ENCODE data around the gene KIAA0513. TPM values are rescaled to one million over a fixed set of nuclear protein-coding genes. Genes with fewer than 3 reads are reported as not detected.

KIAA0513 gene
- total and polyA plus RNA-seq, 10 of the 15 experiments (the other 5 are each of a cell fraction or from before 2014, with no cell fraction given): 0.14 to 5.8 (median 2.0) TPM

DNA sequence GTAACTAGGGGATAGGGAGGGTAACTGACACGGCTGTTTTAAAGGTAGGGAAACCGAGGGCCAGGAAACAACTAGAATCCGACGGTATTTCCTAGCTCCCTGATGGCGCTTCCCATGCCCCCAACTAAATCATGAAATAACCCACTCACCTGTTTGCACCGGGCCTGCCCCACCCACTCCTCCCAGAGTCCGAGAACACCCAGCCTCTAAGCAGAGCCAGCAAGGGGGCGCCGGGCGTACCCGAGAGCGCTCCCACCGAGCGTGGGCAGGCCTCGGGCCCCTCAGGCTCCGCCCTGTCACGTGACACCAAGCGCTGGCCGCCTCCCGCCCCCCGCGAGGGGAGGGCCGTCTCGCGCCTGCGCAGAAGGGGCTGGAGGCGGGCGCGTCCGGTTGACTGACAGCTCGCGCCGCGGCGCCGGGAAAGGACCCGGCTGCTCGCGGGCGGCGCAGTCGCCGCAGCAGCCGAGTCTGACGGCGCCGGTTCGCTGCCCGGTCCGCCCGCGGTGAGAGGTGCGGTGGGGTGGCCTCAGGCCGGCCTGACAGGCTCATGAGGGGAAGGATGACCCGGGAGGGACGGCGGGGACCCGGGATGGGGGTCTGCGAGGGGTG lies at the start of gene KIAA0513 (continued):
- TF ChIP-seq MEF2A (IDR thresholded peaks at IDR 0.05; ENCODE audit: insufficient read depth, low read depth, low read length) (no peak), SRF (IDR thresholded peaks at IDR 0.05; ENCODE audit: low read depth in 2 of 2, low read length in 2 of 2) (no peak), ZNF207 (IDR thresholded peaks at IDR 0.05; ENCODE audit: borderline replicate concordance) (peak; percentile 89; the same call in 1 of the 2 replicates), PML (IDR thresholded peaks at IDR 0.05; ENCODE audit: low read length) (no peak), GABPA (IDR thresholded peaks at IDR 0.05; ENCODE audit: low read depth) (no peak), PAX5 (IDR thresholded peaks at IDR 0.05; ENCODE audit: borderline replicate concordance, low read depth, low read length) (no peak), YY1 (IDR thresholded peaks at IDR 0.05; ENCODE audit: low read depth, low read length) (0 out of 2 replicates have a peak, but pooled peaks have one; percentile 12), RUNX3 (IDR thresholded peaks at IDR 0.05; ENCODE audit: low read length) (no peak), FOXK2 (IDR thresholded peaks at IDR 0.05) (no peak), KLF5 (IDR thresholded peaks at IDR 0.05; ENCODE audit: partially characterized antibody) (peak; percentile 59)
- TF ChIP-seq, protein P1, sequence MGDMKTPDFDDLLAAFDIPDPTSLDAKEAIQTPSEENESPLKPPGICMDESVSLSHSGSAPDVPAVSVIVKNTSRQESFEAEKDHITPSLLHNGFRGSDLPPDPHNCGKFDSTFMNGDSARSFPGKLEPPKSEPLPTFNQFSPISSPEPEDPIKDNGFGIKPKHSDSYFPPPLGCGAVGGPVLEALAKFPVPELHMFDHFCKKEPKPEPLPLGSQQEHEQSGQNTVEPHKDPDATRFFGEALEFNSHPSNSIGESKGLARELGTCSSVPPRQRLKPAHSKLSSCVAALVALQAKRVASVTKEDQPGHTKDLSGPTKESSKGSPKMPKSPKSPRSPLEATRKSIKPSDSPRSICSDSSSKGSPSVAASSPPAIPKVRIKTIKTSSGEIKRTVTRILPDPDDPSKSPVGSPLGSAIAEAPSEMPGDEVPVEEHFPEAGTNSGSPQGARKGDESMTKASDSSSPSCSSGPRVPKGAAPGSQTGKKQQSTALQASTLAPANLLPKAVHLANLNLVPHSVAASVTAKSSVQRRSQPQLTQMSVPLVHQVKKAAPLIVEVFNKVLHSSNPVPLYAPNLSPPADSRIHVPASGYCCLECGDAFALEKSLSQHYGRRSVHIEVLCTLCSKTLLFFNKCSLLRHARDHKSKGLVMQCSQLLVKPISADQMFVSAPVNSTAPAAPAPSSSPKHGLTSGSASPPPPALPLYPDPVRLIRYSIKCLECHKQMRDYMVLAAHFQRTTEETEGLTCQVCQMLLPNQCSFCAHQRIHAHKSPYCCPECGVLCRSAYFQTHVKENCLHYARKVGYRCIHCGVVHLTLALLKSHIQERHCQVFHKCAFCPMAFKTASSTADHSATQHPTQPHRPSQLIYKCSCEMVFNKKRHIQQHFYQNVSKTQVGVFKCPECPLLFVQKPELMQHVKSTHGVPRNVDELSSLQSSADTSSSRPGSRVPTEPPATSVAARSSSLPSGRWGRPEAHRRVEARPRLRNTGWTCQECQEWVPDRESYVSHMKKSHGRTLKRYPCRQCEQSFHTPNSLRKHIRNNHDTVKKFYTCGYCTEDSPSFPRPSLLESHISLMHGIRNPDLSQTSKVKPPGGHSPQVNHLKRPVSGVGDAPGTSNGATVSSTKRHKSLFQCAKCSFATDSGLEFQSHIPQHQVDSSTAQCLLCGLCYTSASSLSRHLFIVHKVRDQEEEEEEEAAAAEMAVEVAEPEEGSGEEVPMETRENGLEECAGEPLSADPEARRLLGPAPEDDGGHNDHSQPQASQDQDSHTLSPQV (IDR thresholded peaks at IDR 0.05): no peak
- TF ChIP-seq, protein P2, sequence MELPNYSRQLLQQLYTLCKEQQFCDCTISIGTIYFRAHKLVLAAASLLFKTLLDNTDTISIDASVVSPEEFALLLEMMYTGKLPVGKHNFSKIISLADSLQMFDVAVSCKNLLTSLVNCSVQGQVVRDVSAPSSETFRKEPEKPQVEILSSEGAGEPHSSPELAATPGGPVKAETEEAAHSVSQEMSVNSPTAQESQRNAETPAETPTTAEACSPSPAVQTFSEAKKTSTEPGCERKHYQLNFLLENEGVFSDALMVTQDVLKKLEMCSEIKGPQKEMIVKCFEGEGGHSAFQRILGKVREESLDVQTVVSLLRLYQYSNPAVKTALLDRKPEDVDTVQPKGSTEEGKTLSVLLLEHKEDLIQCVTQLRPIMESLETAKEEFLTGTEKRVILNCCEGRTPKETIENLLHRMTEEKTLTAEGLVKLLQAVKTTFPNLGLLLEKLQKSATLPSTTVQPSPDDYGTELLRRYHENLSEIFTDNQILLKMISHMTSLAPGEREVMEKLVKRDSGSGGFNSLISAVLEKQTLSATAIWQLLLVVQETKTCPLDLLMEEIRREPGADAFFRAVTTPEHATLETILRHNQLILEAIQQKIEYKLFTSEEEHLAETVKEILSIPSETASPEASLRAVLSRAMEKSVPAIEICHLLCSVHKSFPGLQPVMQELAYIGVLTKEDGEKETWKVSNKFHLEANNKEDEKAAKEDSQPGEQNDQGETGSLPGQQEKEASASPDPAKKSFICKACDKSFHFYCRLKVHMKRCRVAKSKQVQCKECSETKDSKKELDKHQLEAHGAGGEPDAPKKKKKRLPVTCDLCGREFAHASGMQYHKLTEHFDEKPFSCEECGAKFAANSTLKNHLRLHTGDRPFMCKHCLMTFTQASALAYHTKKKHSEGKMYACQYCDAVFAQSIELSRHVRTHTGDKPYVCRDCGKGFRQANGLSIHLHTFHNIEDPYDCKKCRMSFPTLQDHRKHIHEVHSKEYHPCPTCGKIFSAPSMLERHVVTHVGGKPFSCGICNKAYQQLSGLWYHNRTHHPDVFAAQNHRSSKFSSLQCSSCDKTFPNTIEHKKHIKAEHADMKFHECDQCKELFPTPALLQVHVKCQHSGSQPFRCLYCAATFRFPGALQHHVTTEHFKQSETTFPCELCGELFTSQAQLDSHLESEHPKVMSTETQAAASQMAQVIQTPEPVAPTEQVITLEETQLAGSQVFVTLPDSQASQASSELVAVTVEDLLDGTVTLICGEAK (IDR thresholded peaks at IDR 0.05; ENCODE audit: borderline replicate concordance): no peak; the same call in 1 of the 2 replicates
- TF ChIP-seq, protein P3, sequence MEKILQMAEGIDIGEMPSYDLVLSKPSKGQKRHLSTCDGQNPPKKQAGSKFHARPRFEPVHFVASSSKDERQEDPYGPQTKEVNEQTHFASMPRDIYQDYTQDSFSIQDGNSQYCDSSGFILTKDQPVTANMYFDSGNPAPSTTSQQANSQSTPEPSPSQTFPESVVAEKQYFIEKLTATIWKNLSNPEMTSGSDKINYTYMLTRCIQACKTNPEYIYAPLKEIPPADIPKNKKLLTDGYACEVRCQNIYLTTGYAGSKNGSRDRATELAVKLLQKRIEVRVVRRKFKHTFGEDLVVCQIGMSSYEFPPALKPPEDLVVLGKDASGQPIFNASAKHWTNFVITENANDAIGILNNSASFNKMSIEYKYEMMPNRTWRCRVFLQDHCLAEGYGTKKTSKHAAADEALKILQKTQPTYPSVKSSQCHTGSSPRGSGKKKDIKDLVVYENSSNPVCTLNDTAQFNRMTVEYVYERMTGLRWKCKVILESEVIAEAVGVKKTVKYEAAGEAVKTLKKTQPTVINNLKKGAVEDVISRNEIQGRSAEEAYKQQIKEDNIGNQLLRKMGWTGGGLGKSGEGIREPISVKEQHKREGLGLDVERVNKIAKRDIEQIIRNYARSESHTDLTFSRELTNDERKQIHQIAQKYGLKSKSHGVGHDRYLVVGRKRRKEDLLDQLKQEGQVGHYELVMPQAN (conservative IDR thresholded peaks at IDR 0.05): no peak; the same call in 1 of the 2 replicates
- TF ChIP-seq, protein P4, sequence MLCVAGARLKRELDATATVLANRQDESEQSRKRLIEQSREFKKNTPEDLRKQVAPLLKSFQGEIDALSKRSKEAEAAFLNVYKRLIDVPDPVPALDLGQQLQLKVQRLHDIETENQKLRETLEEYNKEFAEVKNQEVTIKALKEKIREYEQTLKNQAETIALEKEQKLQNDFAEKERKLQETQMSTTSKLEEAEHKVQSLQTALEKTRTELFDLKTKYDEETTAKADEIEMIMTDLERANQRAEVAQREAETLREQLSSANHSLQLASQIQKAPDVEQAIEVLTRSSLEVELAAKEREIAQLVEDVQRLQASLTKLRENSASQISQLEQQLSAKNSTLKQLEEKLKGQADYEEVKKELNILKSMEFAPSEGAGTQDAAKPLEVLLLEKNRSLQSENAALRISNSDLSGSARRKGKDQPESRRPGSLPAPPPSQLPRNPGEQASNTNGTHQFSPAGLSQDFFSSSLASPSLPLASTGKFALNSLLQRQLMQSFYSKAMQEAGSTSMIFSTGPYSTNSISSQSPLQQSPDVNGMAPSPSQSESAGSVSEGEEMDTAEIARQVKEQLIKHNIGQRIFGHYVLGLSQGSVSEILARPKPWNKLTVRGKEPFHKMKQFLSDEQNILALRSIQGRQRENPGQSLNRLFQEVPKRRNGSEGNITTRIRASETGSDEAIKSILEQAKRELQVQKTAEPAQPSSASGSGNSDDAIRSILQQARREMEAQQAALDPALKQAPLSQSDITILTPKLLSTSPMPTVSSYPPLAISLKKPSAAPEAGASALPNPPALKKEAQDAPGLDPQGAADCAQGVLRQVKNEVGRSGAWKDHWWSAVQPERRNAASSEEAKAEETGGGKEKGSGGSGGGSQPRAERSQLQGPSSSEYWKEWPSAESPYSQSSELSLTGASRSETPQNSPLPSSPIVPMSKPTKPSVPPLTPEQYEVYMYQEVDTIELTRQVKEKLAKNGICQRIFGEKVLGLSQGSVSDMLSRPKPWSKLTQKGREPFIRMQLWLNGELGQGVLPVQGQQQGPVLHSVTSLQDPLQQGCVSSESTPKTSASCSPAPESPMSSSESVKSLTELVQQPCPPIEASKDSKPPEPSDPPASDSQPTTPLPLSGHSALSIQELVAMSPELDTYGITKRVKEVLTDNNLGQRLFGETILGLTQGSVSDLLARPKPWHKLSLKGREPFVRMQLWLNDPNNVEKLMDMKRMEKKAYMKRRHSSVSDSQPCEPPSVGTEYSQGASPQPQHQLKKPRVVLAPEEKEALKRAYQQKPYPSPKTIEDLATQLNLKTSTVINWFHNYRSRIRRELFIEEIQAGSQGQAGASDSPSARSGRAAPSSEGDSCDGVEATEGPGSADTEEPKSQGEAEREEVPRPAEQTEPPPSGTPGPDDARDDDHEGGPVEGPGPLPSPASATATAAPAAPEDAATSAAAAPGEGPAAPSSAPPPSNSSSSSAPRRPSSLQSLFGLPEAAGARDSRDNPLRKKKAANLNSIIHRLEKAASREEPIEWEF (IDR thresholded peaks at IDR 0.05; ENCODE audit: insufficient replicate concordance, low read depth, low read length): no peak

All from GM12878 (cell line).